OCI-LY7 (cell line): ENCODE measurements around the gene GRAMD1B. TPM values are rescaled to one million over a fixed set of nuclear protein-coding genes. Genes with fewer than 3 reads are reported as not detected.

Source experiments
- BruUV-seq: library from RNA; stranded (reverse); fragments of 400-500 nt; replicated peaks from 2 replicates; lab custom pipeline; 2021; lab: Mats Ljungman, UMichigan
- CTCF ChIA-PET: fragments of 300-600 bp; sonication (Branson Sonifier 250); formaldehyde crosslinking; loops from one replicate; lab custom pipeline; 2022; ENCODE audit warnings: antibody characterized with exemption; ENCODE audit not compliant: unreplicated experiment; lab: Charles Lee
- POLR2A ChIA-PET: fragments of 300-600 bp; sonication (Branson Sonifier 250); formaldehyde crosslinking; loops from one replicate; lab custom pipeline; 2022; ENCODE audit warnings: antibody characterized with exemption; lab: Charles Lee
- DNase-seq: peaks from one replicate; pipeline ENCODE4 v3.0.0-alpha.2; 2015; ENCODE audit warnings: low spot score
- H2AFZ ChIP-seq: fragments of 200-600 bp; sonication (generic), shearing (Covaris generic); 2 replicates; pipeline ENCODE4 v1.6.1; 2014; ENCODE audit warnings: mild to moderate bottlenecking, antibody characterized with exemption, low read length, moderate library complexity
- H3K27ac ChIP-seq: fragments of 200-600 bp; sonication (generic); 2 replicates; pipeline ENCODE4 v1.5.1; 2014; ENCODE audit warnings: mixed run types, low read depth, mild to moderate bottlenecking, moderate library complexity, low read length, inconsistent platforms; ENCODE audit not compliant: poor library complexity, severe bottlenecking
- H3K36me3 ChIP-seq: fragments of 200-600 bp; sonication (generic); 2 replicates; pipeline ENCODE4 v1.6.1; 2014; ENCODE audit warnings: mild to moderate bottlenecking, antibody characterized with exemption, low read length, moderate library complexity, mixed read lengths; ENCODE audit not compliant: insufficient read depth
- H3K4me1 ChIP-seq: fragments of 200-600 bp; sonication (generic); 2 replicates; pipeline ENCODE4 v1.5.1; 2014; ENCODE audit warnings: mild to moderate bottlenecking, low read length; ENCODE audit not compliant: insufficient read depth, poor library complexity, severe bottlenecking
- H3K4me2 ChIP-seq: fragments of 200-600 bp; sonication (generic); 2 replicates; pipeline ENCODE4 v1.6.1; 2014; ENCODE audit warnings: mild to moderate bottlenecking, low read length
- H3K4me3 ChIP-seq: fragments of 200-600 bp; sonication (generic); 2 replicates; pipeline ENCODE4 v1.5.1; 2014; ENCODE audit warnings: mild to moderate bottlenecking, low read depth, low read length; ENCODE audit not compliant: poor library complexity, severe bottlenecking
- H3K79me2 ChIP-seq: fragments of 200-600 bp; sonication (generic); 2 replicates; pipeline ENCODE4 v1.6.1; 2016; ENCODE audit warnings: low read depth, mild to moderate bottlenecking, low read length, moderate library complexity, mixed read lengths; ENCODE audit not compliant: insufficient read depth
- H3K9me2 ChIP-seq: fragments of 200-600 bp; sonication (generic); 2 replicates; pipeline ENCODE4 v1.6.1; 2016; ENCODE audit warnings: mild to moderate bottlenecking, low read length, mixed read lengths; ENCODE audit not compliant: insufficient read depth
- H3K9me3 ChIP-seq: fragments of 200-600 bp; sonication (generic); 2 replicates; pipeline ENCODE4 v1.6.1; 2014; ENCODE audit warnings: mild to moderate bottlenecking, mixed run types, low read length, mixed read lengths
- H4K20me1 ChIP-seq: fragments of 200-600 bp; sonication (generic); 2 replicates; pipeline ENCODE4 v1.6.1; 2014; ENCODE audit warnings: mild to moderate bottlenecking, antibody characterized with exemption, low read length, moderate library complexity, mixed read lengths; ENCODE audit not compliant: insufficient read depth
- CTCF ChIP-seq: fragments of 200-600 bp; sonication (generic); conservative IDR thresholded peaks from 2 replicates; pipeline ENCODE4 v1.5.1; 2014; ENCODE audit warnings: mild to moderate bottlenecking, antibody characterized with exemption, low read length, moderate library complexity, mixed read lengths
- EZH2phosphoT487 ChIP-seq: fragments of 200-600 bp; sonication (generic); IDR thresholded peaks from 2 replicates; pipeline ENCODE4 v1.6.1; 2018; ENCODE audit warnings: low read depth, borderline replicate concordance, mild to moderate bottlenecking, mixed run types, antibody characterized with exemption, low read length, moderate library complexity, mixed read lengths
- intact Hi-C: fragments of 100-400 bp; cut with micrococcal nuclease; formaldehyde crosslinking; loops from one replicate; pipeline ENCODE4 v1.10.0; 2022; ENCODE audit not compliant: unreplicated experiment
- total RNA-seq, 2 experiments: library from RNA; depleted of rRNA in 1 of 2; stranded (reverse); fragments of >200 nt in 1 of 2; shearing (Covaris generic) in 1 of 2; gene quantifications; 2 replicates each; pipeline ENCODE4 v1.2.3, GENCODE V29; 2014 to 2022

GRAMD1B gene
- total RNA-seq, 2 experiments from 2014 or later = 0.16 TPM; not detected in 1

- H3K36me3 ChIP-seq = no peaks in the 10 kb centered on the region
- no peak overlapping the region for H3K4me2 ChIP-seq
- H3K4me3 ChIP-seq = no peak overlapping the region
- no peak overlapping the region for H3K27ac ChIP-seq
- H3K9me2 ChIP-seq = no peaks in the 10 kb centered on the region
- H2AFZ ChIP-seq = no peak overlapping the region
- no peak for TF ChIP-seq EZH2phosphoT487
- no peak for TF ChIP-seq CTCF
- DNase-seq = no peak
- no TSS peak for BruUV-seq
- H3K9me3 ChIP-seq = no peaks in the 10 kb centered on the region
- intact Hi-C loops = no loop called here
- peaks cover 6% of the 10 kb centered on the region for H3K4me1 ChIP-seq
- no peaks in the 10 kb centered on the region for H3K79me2 ChIP-seq
- ChIA-PET POLR2A (interaction anchor here (0.6 to 0.9 kb wide), 3 partner anchors 15 to 656 kb away, joined by 3 to 7 read pairs (median 3); no protein-coding TSS in a partner anchor), CTCF (no interaction called here)
- no peaks in the 10 kb centered on the region for H4K20me1 ChIP-seq
Measured at GRCh38 chr11:123473941-123474677, 44.0 kb downstream of the GRAMD1B start.

GRCh38 chr11:123474994-123475393 is 44.9 kb downstream of the GRAMD1B start:
- Histone ChIP-seq H3K79me2 (no peaks in the 10 kb centered on the region), H3K4me2 (no peak overlapping the region), H3K27ac (no peak overlapping the region), H3K36me3 (no peaks in the 10 kb centered on the region), H3K4me3 (no peak overlapping the region), H2AFZ (no peak overlapping the region), H4K20me1 (no peaks in the 10 kb centered on the region), H3K9me2 (no peaks in the 10 kb centered on the region), H3K4me1 (peaks cover 11% of the 10 kb centered on the region), H3K9me3 (no peaks in the 10 kb centered on the region)
- no TSS peak for BruUV-seq
- CTCF ChIA-PET = interaction anchor here (1.1 kb wide), 1 partner anchor 308 kb away, joined by 3 read pairs; no protein-coding TSS in a partner anchor
- intact Hi-C loops = loop anchor here (5.0 kb wide), 2 partner anchors 173 to 228 kb away; no protein-coding TSS in a partner anchor
- DNase-seq = no peak
- no peak for TF ChIP-seq CTCF
- TF ChIP-seq EZH2phosphoT487 = no peak
- POLR2A ChIA-PET = interaction anchor here (0.6 kb wide), 1 partner anchor 657 kb away, joined by 3 read pairs; no protein-coding TSS in a partner anchor

GRCh38 chr11:123475469-123475868 is 45.4 kb downstream of the GRAMD1B start:
- Histone ChIP-seq H3K36me3 (no peaks in the 10 kb centered on the region), H3K4me1 (peaks cover 11% of the 10 kb centered on the region), H2AFZ (no peak overlapping the region), H3K79me2 (no peaks in the 10 kb centered on the region), H3K9me3 (no peaks in the 10 kb centered on the region), H4K20me1 (no peaks in the 10 kb centered on the region), H3K4me2 (no peak overlapping the region), H3K27ac (no peak overlapping the region), H3K9me2 (no peaks in the 10 kb centered on the region), H3K4me3 (no peak overlapping the region)
- POLR2A ChIA-PET = no interaction called here
- TF ChIP-seq CTCF (peak; percentile 54), EZH2phosphoT487 (no peak)
- no TSS peak for BruUV-seq
- CTCF ChIA-PET = interaction anchor here (1.1 kb wide), 1 partner anchor 307 kb away, joined by 3 read pairs; no protein-coding TSS in a partner anchor
- intact Hi-C loops = loop anchor here (5.0 kb wide), 2 partner anchors 173 to 228 kb away; no protein-coding TSS in a partner anchor
- no peak for DNase-seq
